Measurements from ENCODE around the gene DAAM1. TPM values are rescaled to one million over a fixed set of nuclear protein-coding genes. Genes with fewer than 3 reads are reported as not detected.

DAAM1 gene
- total and polyA plus RNA-seq, 2 donors (not counting 1 experiment from before 2014, with no cell fraction given), result 11.2 to 34.3 TPM

DNA sequence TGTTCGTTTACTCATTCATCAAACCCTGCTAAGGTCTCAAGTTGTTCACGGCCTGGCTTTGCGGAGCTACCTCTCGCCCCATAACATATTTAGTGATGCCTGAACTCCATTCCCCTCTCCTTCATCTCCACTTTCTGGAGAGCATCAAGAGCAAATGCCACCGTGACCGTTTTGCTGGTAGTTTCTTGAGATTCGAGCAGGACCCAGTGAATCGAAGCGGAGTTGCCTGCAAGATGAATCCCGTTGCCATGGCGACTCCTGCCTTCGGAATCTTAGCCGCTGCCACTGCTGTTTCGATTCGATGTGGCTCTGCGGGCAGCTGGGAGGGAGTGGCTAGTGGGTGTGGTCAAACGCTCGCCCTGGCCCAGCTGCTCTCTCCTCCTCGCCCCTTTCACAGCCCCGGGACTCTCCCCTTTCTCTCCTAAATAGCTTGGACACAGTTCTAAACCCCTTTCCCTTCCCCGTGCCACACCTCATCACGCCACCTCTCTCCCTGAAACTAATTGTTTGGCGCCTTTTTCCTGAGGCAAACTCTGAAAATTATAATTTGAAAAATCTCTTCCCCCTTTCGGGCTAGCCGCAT, 1.4 kb downstream of the DAAM1 start:
- H3K27me3 ChIP-seq (replicated peaks in 1 of 4; ENCODE audit: control extremely low read depth in 1 of 4, control insufficient read depth in 3 of 4, insufficient read depth in 4 of 4, low read length in 3 of 4), result peaks cover 0 to 9% (median 1%) of the 10 kb centered on the region in 4 experiments
- peak overlapping the region; percentile 66 to 92 (median 83) for H3K4me3 ChIP-seq (ENCODE audit: control extremely low read depth in 1 of 5, extremely low read depth in 1 of 5, insufficient read depth in 1 of 5, low read depth in 2 of 5, low read length in 4 of 5)
- TF ChIP-seq EZH2 (IDR thresholded peaks at IDR 0.05; ENCODE audit: borderline replicate concordance, insufficient read depth, low read depth, low read length, poor library complexity, severe bottlenecking) (no peak), CTCF (IDR thresholded peaks at IDR 0.05) (no peak)
- peak overlapping the region; percentile 82 to 91 for H3K27ac ChIP-seq (ENCODE audit: low read length in 2 of 2)
- H3K9me3 ChIP-seq (ENCODE audit: control extremely low read depth in 1 of 3, control insufficient read depth in 2 of 3, insufficient read depth in 1 of 3, low read length in 2 of 3), result no peaks in the 10 kb centered on the region
- H3K4me2 ChIP-seq (replicated peaks; ENCODE audit: low read depth, low read length, poor library complexity, severe bottlenecking), result peak overlapping the region; percentile 93
- Mint-ChIP-seq H3K27me3 (peaks cover 5% of the 10 kb centered on the region), H3K4me3 (peak overlapping the region; percentile 93), H3K4me1 (peaks cover 33% of the 10 kb centered on the region), H3K27ac (peak overlapping the region; percentile 96), H3K9me3 (ENCODE audit: insufficient read depth) (no peaks in the 10 kb centered on the region)
- peak overlapping the region; percentile 88 for H3K9ac ChIP-seq (ENCODE audit: low read length)
- peaks cover 14 to 19% of the 10 kb centered on the region in 2 donors for H3K4me1 ChIP-seq (ENCODE audit: control insufficient read depth in 2 of 2, insufficient read depth in 2 of 2, low read length in 2 of 2)
- peaks cover 35% of the 10 kb centered on the region for H3K79me2 ChIP-seq (ENCODE audit: control insufficient read depth, insufficient read depth, low read length)
- CTCF ChIA-PET, result interaction anchor here (0.9 to 2.5 kb wide), 4 partner anchors 60 to 274 kb away, joined by 3 to 13 read pairs (median 3); no protein-coding TSS in a partner anchor
- intact Hi-C loops (cut with micrococcal nuclease), result loop anchor here (2.0 to 10.0 kb wide), 6 partner anchors 38 to 1795 kb away; partner anchors contain the start of gene NAA30
- H4K20me1 ChIP-seq (ENCODE audit: control insufficient read depth, insufficient read depth, low read length, poor library complexity, severe bottlenecking), result no peaks in the 10 kb centered on the region
- DNase-seq, result peak; percentile 86
- ATAC-seq (ENCODE audit: low read depth), result peak; percentile 10
- no peaks in the 10 kb centered on the region for H3K36me3 ChIP-seq (replicated peaks in 1 of 2; ENCODE audit: control extremely low read depth in 1 of 2, control insufficient read depth in 1 of 2, extremely low read depth in 1 of 2, insufficient read depth in 2 of 2, low read length in 1 of 2)
- peak overlapping the region; percentile 87 for H2AFZ ChIP-seq (ENCODE audit: insufficient read depth, low read depth, low read length, poor library complexity, severe bottlenecking)
- POLR2A ChIA-PET, result no interaction called here
- under 1% methylated on average over 15 of the region's 25 CpGs for WGBS (ENCODE audit: insufficient coverage)

DNA sequence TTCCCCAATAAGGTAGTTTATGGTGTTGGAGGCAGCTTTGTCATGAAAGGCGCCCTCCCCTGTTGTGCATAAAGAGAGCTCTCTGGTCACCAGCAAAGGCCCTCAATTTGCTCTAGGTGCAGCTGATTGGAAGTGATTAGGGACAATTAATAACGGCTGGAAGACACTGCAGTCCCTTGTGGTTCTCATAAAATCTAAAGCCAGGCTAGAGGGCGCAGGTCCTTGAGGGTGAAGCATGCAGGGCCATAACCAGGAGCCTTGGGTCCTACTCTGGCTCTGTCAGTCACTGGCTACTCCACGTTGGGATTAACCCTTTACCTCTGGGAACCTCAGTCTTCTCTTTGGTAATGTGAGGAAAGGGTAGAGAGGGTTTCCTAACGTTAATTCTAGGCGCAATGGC, 1.9 kb downstream of the DAAM1 start:
- no peaks in the 10 kb centered on the region for H3K9me3 ChIP-seq (ENCODE audit: control extremely low read depth in 1 of 3, control insufficient read depth in 2 of 3, insufficient read depth in 1 of 3, low read length in 2 of 3)
- H3K27ac ChIP-seq (ENCODE audit: low read length in 2 of 2), result peak overlapping the region; percentile 82 to 91
- Mint-ChIP-seq H3K9me3 (ENCODE audit: insufficient read depth) (no peaks in the 10 kb centered on the region), H3K4me3 (peak overlapping the region; percentile 93), H3K27me3 (peaks cover 5% of the 10 kb centered on the region), H3K4me1 (peaks cover 33% of the 10 kb centered on the region), H3K27ac (peak overlapping the region; percentile 96)
- no peak for DNase-seq
- H3K4me1 ChIP-seq (ENCODE audit: control insufficient read depth in 2 of 2, insufficient read depth in 2 of 2, low read length in 2 of 2), result peaks cover 14 to 19% of the 10 kb centered on the region in 2 donors
- peaks cover 40% of the 10 kb centered on the region for H3K79me2 ChIP-seq (ENCODE audit: control insufficient read depth, insufficient read depth, low read length)
- H2AFZ ChIP-seq (ENCODE audit: insufficient read depth, low read depth, low read length, poor library complexity, severe bottlenecking), result peak overlapping the region; percentile 87
- WGBS (ENCODE audit: insufficient coverage), result 54% methylated on average over 4 of the region's 6 CpGs
- H3K4me2 ChIP-seq (replicated peaks; ENCODE audit: low read depth, low read length, poor library complexity, severe bottlenecking), result peak overlapping the region; percentile 93
- TF ChIP-seq CTCF (IDR thresholded peaks at IDR 0.05) (no peak), EZH2 (IDR thresholded peaks at IDR 0.05; ENCODE audit: borderline replicate concordance, insufficient read depth, low read depth, low read length, poor library complexity, severe bottlenecking) (no peak)
- intact Hi-C loops (cut with micrococcal nuclease), result no loop called here
- H3K36me3 ChIP-seq (replicated peaks in 1 of 2; ENCODE audit: control extremely low read depth in 1 of 2, control insufficient read depth in 1 of 2, extremely low read depth in 1 of 2, insufficient read depth in 2 of 2, low read length in 1 of 2), result no peaks in the 10 kb centered on the region
- peak overlapping the region; percentile 66 to 92 (median 83) for H3K4me3 ChIP-seq (ENCODE audit: control extremely low read depth in 1 of 5, extremely low read depth in 1 of 5, insufficient read depth in 1 of 5, low read depth in 2 of 5, low read length in 4 of 5)
- ChIA-PET CTCF (interaction anchor here (0.9 to 2.5 kb wide), 3 partner anchors 61 to 274 kb away, joined by 3 to 13 read pairs (median 3); no protein-coding TSS in a partner anchor), POLR2A (no interaction called here)
- H3K27me3 ChIP-seq (replicated peaks in 1 of 4; ENCODE audit: control extremely low read depth in 1 of 4, control insufficient read depth in 3 of 4, insufficient read depth in 4 of 4, low read length in 3 of 4), result peaks cover 0 to 9% (median 1%) of the 10 kb centered on the region in 4 experiments
- H4K20me1 ChIP-seq (ENCODE audit: control insufficient read depth, insufficient read depth, low read length, poor library complexity, severe bottlenecking), result no peaks in the 10 kb centered on the region
- ATAC-seq (ENCODE audit: low read depth), result no peak
- peak overlapping the region; percentile 88 for H3K9ac ChIP-seq (ENCODE audit: low read length)
